Dendritic cell treated with granulocyte-macrophage colony-stimulating factor and Interleukin-4, amounts not matched to agents 40 ng/mL and 50 ng/mL, for 4 days (primary cell): Measurements from ENCODE around the gene MTERF4.

Experiments
- H3K27ac Mint-ChIP-seq: one replicate; pipeline ENCODE4 v1.8.0; 2022; ENCODE audit warnings: mild to moderate bottlenecking, mixed read lengths
- H3K27me3 Mint-ChIP-seq: one replicate; pipeline ENCODE4 v1.8.0; 2022; ENCODE audit warnings: mild to moderate bottlenecking, mixed read lengths
- H3K36me3 Mint-ChIP-seq: one replicate; pipeline ENCODE4 v1.8.0; 2022; ENCODE audit warnings: low read depth, mixed read lengths
- H3K4me1 Mint-ChIP-seq: one replicate; pipeline ENCODE4 v1.8.0; 2022; ENCODE audit warnings: low read depth, mixed read lengths
- H3K4me3 Mint-ChIP-seq: one replicate; pipeline ENCODE4 v1.8.0; 2022; ENCODE audit warnings: mild to moderate bottlenecking, moderate library complexity, mixed read lengths
- H3K9me3 Mint-ChIP-seq: one replicate; pipeline ENCODE4 v1.8.0; 2022; ENCODE audit warnings: mixed read lengths
- intact Hi-C: fragments of 100-400 bp; cut with micrococcal nuclease; formaldehyde crosslinking; loops from one replicate; pipeline ENCODE4 v1.15.0; 2022

The MTERF4 gene

DNA sequence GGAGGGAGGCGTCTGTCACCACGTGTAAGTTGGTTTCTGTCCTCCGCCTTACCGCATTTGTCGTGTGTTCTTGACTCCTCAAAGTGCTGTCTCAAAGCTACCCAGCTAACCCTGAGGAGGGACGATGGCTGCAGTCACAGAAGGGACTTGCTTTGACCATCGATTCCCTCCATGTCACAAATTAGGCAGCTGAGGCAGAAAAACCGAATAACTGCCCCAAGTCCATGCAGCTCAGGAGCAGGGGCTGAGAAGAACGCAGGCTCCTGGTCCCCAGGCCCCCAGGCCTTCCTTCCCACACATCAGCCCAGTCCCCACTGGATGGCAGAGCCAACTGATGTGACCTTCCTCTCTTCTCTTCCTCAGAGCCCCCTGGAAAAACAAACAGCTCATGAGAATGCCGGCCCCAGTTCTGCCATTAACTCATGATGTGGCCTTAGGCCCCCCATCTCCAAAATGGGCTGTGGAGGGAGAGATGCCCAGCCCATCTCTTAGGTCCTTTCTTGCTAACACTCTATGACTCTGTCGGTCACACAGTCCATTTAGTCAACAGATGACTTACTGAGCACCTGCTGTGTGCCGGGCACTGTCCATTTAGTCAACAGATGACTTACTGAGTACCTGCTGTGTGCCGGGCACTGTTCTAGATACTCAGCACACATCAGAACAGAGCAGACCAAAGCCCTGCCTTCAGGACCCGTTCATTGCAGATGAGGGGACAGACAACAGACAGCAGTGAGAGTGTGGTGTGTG is 19.6 kb downstream of the MTERF4 start:
- Mint-ChIP-seq H3K9me3 (no peaks in the 10 kb centered on the region), H3K4me1 (no peaks in the 10 kb centered on the region), H3K27me3 (no peaks in the 10 kb centered on the region), H3K27ac (no peak overlapping the region), H3K4me3 (no peak overlapping the region), H3K36me3 (peaks cover 46% of the 10 kb centered on the region)
- intact Hi-C loops: no loop called here

DNA sequence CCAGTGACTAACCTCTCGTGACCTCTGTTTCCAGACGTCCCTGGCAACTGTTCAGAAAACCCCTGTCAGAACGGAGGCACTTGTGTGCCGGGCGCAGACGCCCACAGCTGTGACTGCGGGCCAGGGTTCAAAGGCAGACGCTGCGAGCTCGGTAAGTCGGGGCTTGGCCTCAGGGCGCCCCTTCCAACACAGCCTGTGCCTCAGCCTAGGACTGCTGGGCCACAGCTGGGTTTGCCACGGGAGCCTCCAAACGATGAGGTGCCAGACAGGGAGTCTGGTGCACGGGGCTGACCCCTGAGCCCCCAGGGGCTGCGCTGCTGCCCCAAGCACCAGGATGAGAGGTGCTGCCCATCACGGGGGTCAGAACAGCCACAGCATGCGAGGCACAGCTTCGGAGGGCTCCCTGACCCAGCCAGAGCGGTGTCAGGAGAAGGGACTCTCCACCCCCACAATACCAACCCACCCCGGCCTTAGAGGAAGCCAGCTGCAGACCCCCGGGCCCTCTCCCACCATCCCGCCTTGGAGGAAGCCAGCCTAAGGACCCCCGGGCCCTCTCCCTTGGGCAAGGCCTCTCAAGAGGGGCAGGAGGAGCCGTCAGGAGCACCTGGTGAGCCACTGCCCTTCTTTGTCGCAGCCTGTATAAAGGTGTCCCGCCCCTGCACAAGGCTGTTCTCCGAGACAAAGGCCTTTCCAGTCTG is 20.3 kb downstream of the MTERF4 start:
- Mint-ChIP-seq H3K36me3 (peaks cover 43% of the 10 kb centered on the region), H3K4me1 (no peaks in the 10 kb centered on the region), H3K27me3 (no peaks in the 10 kb centered on the region), H3K4me3 (no peak overlapping the region), H3K27ac (no peak overlapping the region), H3K9me3 (no peaks in the 10 kb centered on the region)
- intact Hi-C loops: no loop called here

- H3K36me3 Mint-ChIP-seq: peaks cover 38% of the 10 kb centered on the region
- intact Hi-C loops: no loop called here
These were observed 20.9 kb downstream of the MTERF4 start for GRCh38 chr2:241081190-241081642.

GRCh38 chr2:241080405-241081189 is 21.5 kb downstream of the MTERF4 start:
- no peak overlapping the region for H3K27ac Mint-ChIP-seq
- H3K36me3 Mint-ChIP-seq: peaks cover 36% of the 10 kb centered on the region
- H3K4me3 Mint-ChIP-seq: no peak overlapping the region
- no peaks in the 10 kb centered on the region for H3K9me3 Mint-ChIP-seq
- H3K27me3 Mint-ChIP-seq: no peaks in the 10 kb centered on the region
- intact Hi-C loops: no loop called here
- no peaks in the 10 kb centered on the region for H3K4me1 Mint-ChIP-seq

More at GRCh38 chr2:241081190-241081642, 20.9 kb downstream of the MTERF4 start:
- Mint-ChIP-seq H3K4me1 (no peaks in the 10 kb centered on the region), H3K4me3 (no peak overlapping the region), H3K9me3 (no peaks in the 10 kb centered on the region), H3K27ac (no peak overlapping the region), H3K27me3 (no peaks in the 10 kb centered on the region)

GRCh38 chr2:241074901-241075540 is 27.1 kb downstream of the MTERF4 start:
- no peaks in the 10 kb centered on the region for H3K27me3 Mint-ChIP-seq
- no peaks in the 10 kb centered on the region for H3K9me3 Mint-ChIP-seq
- H3K27ac Mint-ChIP-seq: no peak overlapping the region
- H3K4me1 Mint-ChIP-seq: no peaks in the 10 kb centered on the region
- intact Hi-C loops: loop anchor here (10.0 kb wide), 1 partner anchor 220 kb away; no protein-coding TSS in a partner anchor
- no peak overlapping the region for H3K4me3 Mint-ChIP-seq
- H3K36me3 Mint-ChIP-seq: peaks cover 26% of the 10 kb centered on the region

- Mint-ChIP-seq H3K36me3 (peaks cover 26% of the 10 kb centered on the region), H3K4me1 (no peaks in the 10 kb centered on the region), H3K27ac (no peak overlapping the region), H3K27me3 (no peaks in the 10 kb centered on the region), H3K9me3 (no peaks in the 10 kb centered on the region), H3K4me3 (no peak overlapping the region)
- intact Hi-C loops: loop anchor here (10.0 kb wide), 1 partner anchor 219 kb away; no protein-coding TSS in a partner anchor
These were observed 27.8 kb downstream of the MTERF4 start for GRCh38 chr2:241074065-241074818.

DNA sequence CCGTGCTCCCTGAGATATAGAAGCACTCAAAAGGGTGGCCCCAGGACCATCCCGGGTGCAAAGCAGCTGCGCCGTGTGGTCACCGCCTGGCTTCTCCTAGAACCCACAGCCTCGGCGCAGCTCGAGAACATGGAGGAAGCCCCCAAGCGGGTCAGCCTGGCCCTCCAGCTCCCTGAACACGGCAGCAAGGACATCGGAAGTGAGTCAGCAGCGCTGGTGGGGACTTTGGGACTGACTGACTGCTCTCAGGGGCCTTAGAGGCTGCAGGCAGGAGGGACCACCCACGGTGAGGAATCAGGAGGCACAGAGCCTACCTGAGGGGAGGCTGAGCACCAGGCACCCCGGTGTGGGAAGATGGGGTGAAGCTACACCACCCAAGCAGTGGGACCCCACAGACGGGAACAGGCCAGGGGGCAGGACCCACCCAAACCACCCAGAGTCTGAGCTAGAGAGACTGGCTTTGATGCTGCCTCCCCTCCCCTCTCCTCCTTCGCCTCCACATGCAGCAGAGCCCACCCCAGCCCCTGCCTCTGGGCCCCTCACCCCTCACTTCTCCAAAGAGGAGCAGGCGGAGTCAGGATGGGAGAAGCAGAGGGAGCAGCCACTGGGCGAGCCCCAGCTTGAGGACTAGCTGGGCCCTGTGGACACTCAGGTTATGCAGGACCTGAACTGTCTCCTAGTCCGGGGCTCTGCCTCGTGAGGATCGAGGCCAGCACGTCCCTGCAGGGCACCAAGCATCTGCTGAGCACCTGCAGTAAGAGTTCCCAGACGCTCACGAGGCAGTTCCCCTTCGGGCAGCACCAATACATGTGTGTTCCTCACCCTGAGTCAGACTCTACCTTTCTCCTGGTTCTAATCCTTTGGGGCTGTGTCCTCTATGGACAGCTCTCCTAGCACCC is 28.7 kb downstream of the MTERF4 start:
- no peaks in the 10 kb centered on the region for H3K9me3 Mint-ChIP-seq
- no peaks in the 10 kb centered on the region for H3K4me1 Mint-ChIP-seq
- H3K36me3 Mint-ChIP-seq: peaks cover 26% of the 10 kb centered on the region
- no peak overlapping the region for H3K27ac Mint-ChIP-seq
- intact Hi-C loops: loop anchor here (10.0 kb wide), 1 partner anchor 219 kb away; no protein-coding TSS in a partner anchor
- H3K4me3 Mint-ChIP-seq: no peak overlapping the region
- H3K27me3 Mint-ChIP-seq: no peaks in the 10 kb centered on the region

DNA sequence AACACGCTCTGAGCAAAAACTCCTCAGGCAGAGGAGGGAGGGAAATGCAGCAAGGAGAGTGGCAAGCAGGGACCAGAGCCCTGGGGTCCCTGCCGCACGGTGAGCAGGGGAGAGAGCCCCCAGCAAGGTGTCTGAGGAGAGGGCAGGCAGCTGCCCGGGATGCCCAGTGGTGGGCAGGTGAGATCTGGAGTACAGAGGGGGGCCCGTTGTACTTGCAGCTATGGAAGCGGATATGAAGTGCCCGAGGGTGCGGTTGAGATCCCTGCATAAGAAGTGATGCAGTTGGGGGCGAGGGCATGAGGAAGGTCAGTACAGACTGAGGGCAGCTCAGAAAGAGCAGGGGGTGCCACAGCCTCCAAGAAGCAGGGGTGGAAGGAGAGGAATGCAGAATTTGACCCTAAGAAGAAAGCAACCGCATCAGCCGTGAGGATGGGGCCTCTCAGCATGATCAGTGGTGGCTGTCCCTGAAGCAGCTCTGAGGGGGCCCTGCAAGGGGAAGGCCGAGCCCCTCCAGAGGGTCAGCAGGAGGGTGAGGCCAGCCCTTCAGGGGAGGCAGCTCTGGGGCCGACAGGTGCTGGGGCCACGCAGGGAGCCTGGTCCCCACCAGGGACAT is 29.4 kb downstream of the MTERF4 start:
- intact Hi-C loops: loop anchor here (10.0 kb wide), 1 partner anchor 218 kb away; no protein-coding TSS in a partner anchor
- Mint-ChIP-seq H3K4me1 (no peaks in the 10 kb centered on the region), H3K4me3 (no peak overlapping the region), H3K27me3 (no peaks in the 10 kb centered on the region), H3K9me3 (no peaks in the 10 kb centered on the region), H3K27ac (no peak overlapping the region), H3K36me3 (peaks cover 26% of the 10 kb centered on the region)

DNA sequence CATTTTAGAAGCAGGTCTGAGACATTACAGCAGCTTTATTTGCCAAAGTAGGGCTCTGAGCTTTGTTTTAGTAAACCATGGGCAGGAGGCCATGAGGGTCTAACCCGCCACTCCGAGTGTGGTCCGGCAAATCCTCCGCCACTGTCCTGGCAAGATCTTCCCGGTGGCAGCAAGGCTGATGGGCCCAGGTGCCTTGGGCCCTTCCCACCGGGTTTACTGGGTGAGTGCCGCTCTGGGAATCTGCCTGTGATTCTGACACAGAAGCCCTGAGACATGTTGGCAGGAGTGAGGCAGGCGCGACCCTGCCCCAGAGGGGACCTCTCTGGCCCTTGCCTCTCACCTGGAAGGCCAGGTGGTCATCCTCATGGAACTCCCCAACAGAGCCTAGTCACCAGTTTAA is 29.9 kb downstream of the MTERF4 start:
- Mint-ChIP-seq H3K4me3 (no peak overlapping the region), H3K4me1 (no peaks in the 10 kb centered on the region)
- intact Hi-C loops: loop anchor here (10.0 kb wide), 1 partner anchor 217 kb away; no protein-coding TSS in a partner anchor

DNA sequence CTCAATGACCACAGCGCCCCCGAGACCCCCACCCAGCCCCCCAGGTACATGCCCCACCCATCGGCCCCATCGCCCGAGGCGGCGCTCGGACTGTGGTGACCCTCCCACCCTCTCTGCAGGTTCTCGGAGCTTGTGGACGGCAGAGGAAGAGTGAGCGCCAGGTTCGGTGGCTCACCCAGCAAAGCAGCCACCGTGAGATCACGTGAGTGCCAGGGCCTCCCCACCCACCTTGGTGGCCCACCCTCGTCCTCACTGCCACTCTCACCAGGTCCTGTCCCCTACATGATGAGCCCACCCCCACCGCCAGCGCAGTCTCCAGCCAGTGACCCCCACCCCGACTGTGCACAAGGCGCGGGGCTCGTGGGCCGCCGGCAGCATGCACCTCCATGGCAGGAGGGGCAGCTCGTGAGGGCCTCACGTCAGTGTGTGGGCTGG is 30.4 kb downstream of the MTERF4 start:
- Mint-ChIP-seq H3K27ac (no peak overlapping the region), H3K9me3 (no peaks in the 10 kb centered on the region), H3K27me3 (no peaks in the 10 kb centered on the region), H3K36me3 (peaks cover 21% of the 10 kb centered on the region), H3K4me3 (no peak overlapping the region), H3K4me1 (no peaks in the 10 kb centered on the region)
- intact Hi-C loops: loop anchor here (10.0 kb wide), 1 partner anchor 217 kb away; no protein-coding TSS in a partner anchor

More for the DNA sequence above, 29.9 kb downstream of the MTERF4 start:
- Mint-ChIP-seq H3K36me3 (peaks cover 21% of the 10 kb centered on the region), H3K27me3 (no peaks in the 10 kb centered on the region), H3K9me3 (no peaks in the 10 kb centered on the region), H3K27ac (no peak overlapping the region)

DNA sequence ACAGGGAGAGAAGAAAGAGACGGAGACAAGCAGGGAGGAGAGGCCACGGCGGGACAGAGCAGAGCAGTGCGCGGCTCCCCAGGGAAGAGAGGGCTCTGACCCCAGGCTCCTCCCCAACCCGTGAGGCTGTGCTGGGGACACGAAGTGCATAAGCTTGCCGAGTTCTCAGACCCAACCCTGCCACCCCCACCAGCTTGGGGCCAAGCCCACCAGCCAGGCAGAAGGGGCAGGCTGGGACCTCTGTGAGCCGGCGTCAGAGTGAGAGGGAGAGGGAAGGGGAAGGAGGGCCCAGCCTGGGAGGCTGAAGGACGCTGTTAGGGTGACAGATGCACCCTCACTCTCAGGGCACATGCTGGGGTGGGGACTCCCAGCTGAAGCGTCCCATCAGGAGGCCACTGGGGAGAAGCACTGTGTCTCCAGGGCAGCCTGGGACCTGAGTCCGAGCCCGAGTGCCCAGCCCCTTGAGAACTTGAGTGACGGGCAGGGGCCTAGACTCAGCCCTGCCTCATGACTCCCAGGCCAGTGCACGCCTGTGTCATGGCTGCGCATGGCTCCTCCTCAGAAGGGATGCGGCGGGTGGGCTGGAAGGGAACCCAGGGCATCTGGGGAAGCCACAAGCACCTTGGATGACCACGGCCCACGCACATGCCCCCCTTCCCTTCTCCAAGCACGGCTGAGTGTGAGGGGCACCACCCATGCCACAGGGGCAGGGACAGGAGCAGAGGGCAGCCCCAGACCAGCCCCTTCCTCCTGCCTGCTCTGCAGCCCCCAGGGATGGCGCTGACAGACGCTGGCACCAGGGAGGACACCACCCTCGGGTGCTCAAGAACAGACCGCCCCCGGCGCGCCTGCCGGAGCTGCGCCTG is 31.0 kb downstream of the MTERF4 start:
- Mint-ChIP-seq H3K27ac (no peak overlapping the region), H3K36me3 (peaks cover 21% of the 10 kb centered on the region), H3K4me3 (no peak overlapping the region), H3K27me3 (no peaks in the 10 kb centered on the region), H3K9me3 (no peaks in the 10 kb centered on the region), H3K4me1 (no peaks in the 10 kb centered on the region)
- intact Hi-C loops: loop anchor here (10.0 kb wide), 1 partner anchor 216 kb away; no protein-coding TSS in a partner anchor
